Liver (tissue), 3 donors: Measurements from ENCODE around the gene ADGRV1.

Source experiments
- GABPA ChIP-seq, 2 donors: IDR thresholded peaks in 1 of 2; conservative IDR thresholded peaks in 1 of 2; 2 replicates each; pipeline ENCODE4 v1.6.1; 2016; ENCODE audit warnings: antibody characterized with exemption in 2 of 2, mild to moderate bottlenecking in 1 of 2, moderate library complexity in 1 of 2
- JUND ChIP-seq, 2 donors: IDR thresholded peaks; 2 replicates each; pipeline ENCODE4 v1.6.1; 2016; ENCODE audit warnings: antibody characterized with exemption in 2 of 2
- RAD21 ChIP-seq, 2 donors: IDR thresholded peaks; 2 replicates each; pipeline ENCODE4 v1.6.1; 2016; ENCODE audit warnings: antibody characterized with exemption in 2 of 2, mild to moderate bottlenecking in 2 of 2
- RXRA ChIP-seq, 2 donors: IDR thresholded peaks; 2 replicates each; pipeline ENCODE4 v1.6.1; 2017 to 2018; ENCODE audit warnings: antibody characterized with exemption in 2 of 2, mild to moderate bottlenecking in 1 of 2
- SP1 ChIP-seq: IDR thresholded peaks from 2 replicates; pipeline ENCODE4 v1.6.1; 2018; ENCODE audit warnings: antibody characterized with exemption, mild to moderate bottlenecking
- TAF1 ChIP-seq: conservative IDR thresholded peaks from 2 replicates; pipeline ENCODE4 v1.6.1; 2016; ENCODE audit warnings: antibody characterized with exemption, mild to moderate bottlenecking
- YY1 ChIP-seq: IDR thresholded peaks from 2 replicates; pipeline ENCODE4 v1.6.1; 2016; ENCODE audit warnings: antibody characterized with exemption, mild to moderate bottlenecking
- TF ChIP-seq, protein P1 (sequence below): fragments of 150-350 bp; IDR thresholded peaks from 2 replicates; pipeline ENCODE4 v1.5.1; 2017; ENCODE audit warnings: improper control_type of control experiment, low read depth, low read length; ENCODE audit not compliant: missing input control
- TF ChIP-seq, protein P2 (sequence below): IDR thresholded peaks from 2 replicates; pipeline ENCODE4 v1.6.1; 2016; ENCODE audit warnings: antibody characterized with exemption, mild to moderate bottlenecking
- TF ChIP-seq, protein P3 (sequence below): IDR thresholded peaks from 2 replicates; pipeline ENCODE4 v1.6.1; 2016; ENCODE audit warnings: antibody characterized with exemption
- donor health status: healthy.
- donor health status: healthy.

DNA sequence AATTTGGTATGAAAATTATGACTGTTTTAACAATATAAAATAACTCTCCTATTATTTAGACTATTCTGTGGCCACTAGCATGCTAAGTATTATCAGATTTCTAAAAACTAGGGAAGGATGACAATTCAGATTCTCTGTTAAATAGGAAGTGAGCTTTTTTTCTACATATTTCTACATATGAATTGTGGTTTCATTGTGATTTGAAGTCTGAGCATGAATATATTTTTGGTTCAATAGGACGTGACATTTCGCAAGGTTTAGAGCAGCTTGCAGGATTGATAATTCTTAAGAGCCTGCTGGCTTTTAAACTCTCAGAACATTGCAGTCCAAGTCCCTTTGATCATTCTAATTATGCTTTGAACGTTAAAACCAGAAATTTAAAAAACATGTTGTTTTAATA lies 82.9 kb downstream of the ADGRV1 start:
- TF ChIP-seq, protein P1, sequence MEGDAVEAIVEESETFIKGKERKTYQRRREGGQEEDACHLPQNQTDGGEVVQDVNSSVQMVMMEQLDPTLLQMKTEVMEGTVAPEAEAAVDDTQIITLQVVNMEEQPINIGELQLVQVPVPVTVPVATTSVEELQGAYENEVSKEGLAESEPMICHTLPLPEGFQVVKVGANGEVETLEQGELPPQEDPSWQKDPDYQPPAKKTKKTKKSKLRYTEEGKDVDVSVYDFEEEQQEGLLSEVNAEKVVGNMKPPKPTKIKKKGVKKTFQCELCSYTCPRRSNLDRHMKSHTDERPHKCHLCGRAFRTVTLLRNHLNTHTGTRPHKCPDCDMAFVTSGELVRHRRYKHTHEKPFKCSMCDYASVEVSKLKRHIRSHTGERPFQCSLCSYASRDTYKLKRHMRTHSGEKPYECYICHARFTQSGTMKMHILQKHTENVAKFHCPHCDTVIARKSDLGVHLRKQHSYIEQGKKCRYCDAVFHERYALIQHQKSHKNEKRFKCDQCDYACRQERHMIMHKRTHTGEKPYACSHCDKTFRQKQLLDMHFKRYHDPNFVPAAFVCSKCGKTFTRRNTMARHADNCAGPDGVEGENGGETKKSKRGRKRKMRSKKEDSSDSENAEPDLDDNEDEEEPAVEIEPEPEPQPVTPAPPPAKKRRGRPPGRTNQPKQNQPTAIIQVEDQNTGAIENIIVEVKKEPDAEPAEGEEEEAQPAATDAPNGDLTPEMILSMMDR = no peak
- TF ChIP-seq YY1 (no peak), TAF1 (no peak), JUND (IDR thresholded peaks at IDR 0.05) (no peak), GABPA (IDR thresholded peaks at IDR 0.05 in 1 of 2, conservative IDR thresholded peaks at IDR 0.05 in 1 of 2) (no peak), SP1 (no peak), RXRA (IDR thresholded peaks at IDR 0.05) (no peak), RAD21 (IDR thresholded peaks at IDR 0.05) (no peak)
- TF ChIP-seq, protein P2, sequence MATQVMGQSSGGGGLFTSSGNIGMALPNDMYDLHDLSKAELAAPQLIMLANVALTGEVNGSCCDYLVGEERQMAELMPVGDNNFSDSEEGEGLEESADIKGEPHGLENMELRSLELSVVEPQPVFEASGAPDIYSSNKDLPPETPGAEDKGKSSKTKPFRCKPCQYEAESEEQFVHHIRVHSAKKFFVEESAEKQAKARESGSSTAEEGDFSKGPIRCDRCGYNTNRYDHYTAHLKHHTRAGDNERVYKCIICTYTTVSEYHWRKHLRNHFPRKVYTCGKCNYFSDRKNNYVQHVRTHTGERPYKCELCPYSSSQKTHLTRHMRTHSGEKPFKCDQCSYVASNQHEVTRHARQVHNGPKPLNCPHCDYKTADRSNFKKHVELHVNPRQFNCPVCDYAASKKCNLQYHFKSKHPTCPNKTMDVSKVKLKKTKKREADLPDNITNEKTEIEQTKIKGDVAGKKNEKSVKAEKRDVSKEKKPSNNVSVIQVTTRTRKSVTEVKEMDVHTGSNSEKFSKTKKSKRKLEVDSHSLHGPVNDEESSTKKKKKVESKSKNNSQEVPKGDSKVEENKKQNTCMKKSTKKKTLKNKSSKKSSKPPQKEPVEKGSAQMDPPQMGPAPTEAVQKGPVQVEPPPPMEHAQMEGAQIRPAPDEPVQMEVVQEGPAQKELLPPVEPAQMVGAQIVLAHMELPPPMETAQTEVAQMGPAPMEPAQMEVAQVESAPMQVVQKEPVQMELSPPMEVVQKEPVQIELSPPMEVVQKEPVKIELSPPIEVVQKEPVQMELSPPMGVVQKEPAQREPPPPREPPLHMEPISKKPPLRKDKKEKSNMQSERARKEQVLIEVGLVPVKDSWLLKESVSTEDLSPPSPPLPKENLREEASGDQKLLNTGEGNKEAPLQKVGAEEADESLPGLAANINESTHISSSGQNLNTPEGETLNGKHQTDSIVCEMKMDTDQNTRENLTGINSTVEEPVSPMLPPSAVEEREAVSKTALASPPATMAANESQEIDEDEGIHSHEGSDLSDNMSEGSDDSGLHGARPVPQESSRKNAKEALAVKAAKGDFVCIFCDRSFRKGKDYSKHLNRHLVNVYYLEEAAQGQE = no peak
- TF ChIP-seq, protein P3, sequence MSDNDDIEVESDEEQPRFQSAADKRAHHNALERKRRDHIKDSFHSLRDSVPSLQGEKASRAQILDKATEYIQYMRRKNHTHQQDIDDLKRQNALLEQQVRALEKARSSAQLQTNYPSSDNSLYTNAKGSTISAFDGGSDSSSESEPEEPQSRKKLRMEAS = no peak
